HepG2 (cell line): ENCODE measurements around the gene SYCE3. TPM values are rescaled to one million over a fixed set of nuclear protein-coding genes. Genes with fewer than 3 reads are reported as not detected.
A peak's percentile ranks its signal among the peaks of the same experiment; 100 is the strongest.

ENCODE experiments used
- ARHGAP35 ChIP-seq: sonication (generic); formaldehyde crosslinking; IDR thresholded peaks from 2 replicates; pipeline ENCODE4 v1.9.0; 2022; ENCODE audit warnings: mild to moderate bottlenecking, inconsistent platforms, moderate library complexity, missing genetic modification reagents, borderline replicate concordance
- EHMT2 ChIP-seq: fragments of 200-600 bp; sonication (generic); IDR thresholded peaks from 2 replicates; pipeline ENCODE4 v1.7.0; 2017; ENCODE audit warnings: antibody characterized with exemption, low read depth, low read length, borderline replicate concordance
- FOXM1 ChIP-seq: sonication (generic); formaldehyde crosslinking; IDR thresholded peaks from 2 replicates; pipeline ENCODE4 v1.5.0; 2020; ENCODE audit warnings: missing genetic modification reagents
- HOXA3 ChIP-seq: sonication (generic); formaldehyde crosslinking; IDR thresholded peaks from 2 replicates; pipeline ENCODE4 v1.5.0; 2020; ENCODE audit warnings: missing genetic modification reagents
- KLF12 ChIP-seq: sonication (generic); formaldehyde crosslinking; IDR thresholded peaks from 2 replicates; pipeline ENCODE4 v1.4.0; 2020; ENCODE audit warnings: missing genetic modification reagents, borderline replicate concordance
- NFAT5 ChIP-seq: sonication (generic); formaldehyde crosslinking; IDR thresholded peaks from 2 replicates; pipeline ENCODE4 v1.4.0; 2020; ENCODE audit warnings: missing genetic modification reagents
- PPARG ChIP-seq: conservative IDR thresholded peaks from 2 replicates; pipeline ENCODE4 v1.6.1; 2016; ENCODE audit warnings: missing biosample characterization, missing genetic modification reagents
- RBAK ChIP-seq: sonication (generic); formaldehyde crosslinking; IDR thresholded peaks from 2 replicates; pipeline ENCODE4 v1.5.1; 2020; ENCODE audit warnings: mild to moderate bottlenecking, missing genetic modification reagents
- REL ChIP-seq: sonication (generic); formaldehyde crosslinking; conservative IDR thresholded peaks from 2 replicates; pipeline ENCODE4 v1.8.0; 2022; ENCODE audit warnings: mild to moderate bottlenecking, missing genetic modification reagents, moderate library complexity
- SKIL ChIP-seq: sonication (generic); formaldehyde crosslinking; IDR thresholded peaks from 2 replicates; pipeline ENCODE4 v1.8.0; 2022; ENCODE audit warnings: missing genetic modification reagents, mild to moderate bottlenecking, moderate library complexity, borderline replicate concordance
- TFDP2 ChIP-seq: sonication (generic); formaldehyde crosslinking; IDR thresholded peaks from 2 replicates; pipeline ENCODE4 v1.4.0; 2020; ENCODE audit warnings: missing genetic modification reagents
- ZNF160 ChIP-seq: sonication (generic); formaldehyde crosslinking; IDR thresholded peaks from 2 replicates; pipeline ENCODE4 v1.8.0; 2022; ENCODE audit warnings: mild to moderate bottlenecking, inconsistent platforms, missing genetic modification reagents
- ZNF652 ChIP-seq: IDR thresholded peaks from 2 replicates; pipeline ENCODE4 v1.6.1; 2016; ENCODE audit warnings: low read depth, borderline replicate concordance
- ZNF773 ChIP-seq: sonication (generic); formaldehyde crosslinking; IDR thresholded peaks from 2 replicates; pipeline ENCODE4 v1.4.0; 2020; ENCODE audit warnings: missing genetic modification reagents, borderline replicate concordance
- polyA plus RNA-seq, 8 experiments: library from polyadenylated mRNA; depleted of rRNA in 3 of 8; stranded (reverse) in 7 of 8; unstranded in 1 of 8; fragments of >200 nt; fragmentation: Illumina TruSeq in 4 of 8; extraction: Trizol in 4 of 8; gene quantifications; 2 replicates each; pipeline versions ENCODE4 v1.2.1 to v1.2.3, GENCODE V29; 2011 to 2016; ENCODE audit warnings: low read depth in 4 of 8, missing spikeins in 1 of 8, mixed read lengths in 1 of 8; ENCODE audit not compliant: insufficient read depth in 1 of 8
- total RNA-seq, 5 experiments: library from RNA; depleted of rRNA; stranded (reverse); fragments of >200 nt; fragmentation: Illumina TruSeq; extraction: Trizol; gene quantifications; 2 replicates each; pipeline ENCODE4 v1.2.3, GENCODE V29; 2016; ENCODE audit warnings: low read depth in 1 of 5
- TF ChIP-seq, protein P1 (sequence below): sonication (generic); formaldehyde crosslinking; IDR thresholded peaks from 2 replicates; pipeline ENCODE4 v1.4.0; 2020; ENCODE audit warnings: missing genetic modification reagents
- TF ChIP-seq, protein P2 (sequence below): sonication (generic); formaldehyde crosslinking; IDR thresholded peaks from 2 replicates; pipeline ENCODE4 v1.4.0; 2020; ENCODE audit warnings: mild to moderate bottlenecking, missing genetic modification reagents

The SYCE3 gene
- total and polyA plus RNA-seq, 2 of the 13 experiments (the other 11 are each of a cell fraction or from before 2014, with no cell fraction given): not detected

GRCh38 chr22:50528682-50529415 is 33.9 kb downstream of the SYCE3 start (continued):
- peak; percentile 37; the same call in 1 of the 2 replicates for TF ChIP-seq TFDP2 (CRISPR knock-in tag)
- TF ChIP-seq, protein P1, sequence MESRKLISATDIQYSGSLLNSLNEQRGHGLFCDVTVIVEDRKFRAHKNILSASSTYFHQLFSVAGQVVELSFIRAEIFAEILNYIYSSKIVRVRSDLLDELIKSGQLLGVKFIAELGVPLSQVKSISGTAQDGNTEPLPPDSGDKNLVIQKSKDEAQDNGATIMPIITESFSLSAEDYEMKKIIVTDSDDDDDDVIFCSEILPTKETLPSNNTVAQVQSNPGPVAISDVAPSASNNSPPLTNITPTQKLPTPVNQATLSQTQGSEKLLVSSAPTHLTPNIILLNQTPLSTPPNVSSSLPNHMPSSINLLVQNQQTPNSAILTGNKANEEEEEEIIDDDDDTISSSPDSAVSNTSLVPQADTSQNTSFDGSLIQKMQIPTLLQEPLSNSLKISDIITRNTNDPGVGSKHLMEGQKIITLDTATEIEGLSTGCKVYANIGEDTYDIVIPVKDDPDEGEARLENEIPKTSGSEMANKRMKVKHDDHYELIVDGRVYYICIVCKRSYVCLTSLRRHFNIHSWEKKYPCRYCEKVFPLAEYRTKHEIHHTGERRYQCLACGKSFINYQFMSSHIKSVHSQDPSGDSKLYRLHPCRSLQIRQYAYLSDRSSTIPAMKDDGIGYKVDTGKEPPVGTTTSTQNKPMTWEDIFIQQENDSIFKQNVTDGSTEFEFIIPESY (CRISPR knock-in tag): peak; percentile 94
- no peak for TF ChIP-seq SKIL
- no peak for TF ChIP-seq ZNF160 (CRISPR knock-in tag)
- 0 out of 2 replicates have a peak, but pooled peaks have one; percentile 29 for TF ChIP-seq KLF12
- TF ChIP-seq ARHGAP35: 0 out of 2 replicates have a peak, but pooled peaks have one; percentile 10
- no peak for TF ChIP-seq PPARG (CRISPR knock-in tag)
- TF ChIP-seq RBAK (CRISPR knock-in tag): no peak
- TF ChIP-seq HOXA3: peak; percentile 50; the same call in 1 of the 2 replicates
- TF ChIP-seq EHMT2: no peak
- TF ChIP-seq NFAT5 (CRISPR knock-in tag): no peak
- no peak for TF ChIP-seq ZNF652 (CRISPR knock-in tag)
- TF ChIP-seq, protein P2, sequence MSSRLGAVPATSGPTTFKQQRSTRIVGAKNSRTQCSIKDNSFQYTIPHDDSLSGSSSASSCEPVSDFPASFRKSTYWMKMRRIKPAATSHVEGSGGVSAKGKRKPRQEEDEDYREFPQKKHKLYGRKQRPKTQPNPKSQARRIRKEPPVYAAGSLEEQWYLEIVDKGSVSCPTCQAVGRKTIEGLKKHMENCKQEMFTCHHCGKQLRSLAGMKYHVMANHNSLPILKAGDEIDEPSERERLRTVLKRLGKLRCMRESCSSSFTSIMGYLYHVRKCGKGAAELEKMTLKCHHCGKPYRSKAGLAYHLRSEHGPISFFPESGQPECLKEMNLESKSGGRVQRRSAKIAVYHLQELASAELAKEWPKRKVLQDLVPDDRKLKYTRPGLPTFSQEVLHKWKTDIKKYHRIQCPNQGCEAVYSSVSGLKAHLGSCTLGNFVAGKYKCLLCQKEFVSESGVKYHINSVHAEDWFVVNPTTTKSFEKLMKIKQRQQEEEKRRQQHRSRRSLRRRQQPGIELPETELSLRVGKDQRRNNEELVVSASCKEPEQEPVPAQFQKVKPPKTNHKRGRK (CRISPR knock-in tag): no peak
- TF ChIP-seq ZNF773 (CRISPR knock-in tag): 0 out of 2 replicates have a peak, but pooled peaks have one; percentile 15
- TF ChIP-seq REL: 0 out of 2 replicates have a peak, but pooled peaks have one; percentile 24
- TF ChIP-seq FOXM1 (CRISPR knock-in tag): 0 out of 2 replicates have a peak, but pooled peaks have one; percentile 17
